Natural killer cell (primary cell): ENCODE measurements around the gene MYOM1. TPM values are rescaled to one million over a fixed set of nuclear protein-coding genes. Genes with fewer than 3 reads are reported as not detected.

Experiments
- ATAC-seq, 3 donors: fragments of 150-1000 bp in 2 of 3; fragments of 200-7000 bp in 1 of 3; cut with Tn5 transposase; 1 replicate in 1 of 3; 2 replicates in 2 of 3; pipeline ENCODE4 v1.10.0; 2021; ENCODE audit warnings: mild to moderate bottlenecking in 2 of 3, moderate library complexity in 2 of 3
- DNase-seq, 2 donors: peaks; one replicate each; pipeline versions ENCODE4 v3.0.0 to v3.0.0-alpha.2; 2013 to 2021; ENCODE audit warnings: mixed read lengths in 1 of 2
- H3K27ac ChIP-seq: one replicate; pipeline ENCODE4 v1.5.1; 2013; ENCODE audit warnings: mild to moderate bottlenecking, low read length
- H3K27me3 ChIP-seq: one replicate; pipeline ENCODE4 v1.6.1; 2013; ENCODE audit warnings: low read length; ENCODE audit not compliant: control insufficient read depth, insufficient read depth
- H3K36me3 ChIP-seq: one replicate; pipeline ENCODE4 v1.6.1; 2013; ENCODE audit warnings: low read length; ENCODE audit not compliant: control insufficient read depth, insufficient read depth
- H3K4me1 ChIP-seq: one replicate; pipeline ENCODE4 v1.6.1; 2013; ENCODE audit warnings: low read length; ENCODE audit not compliant: control insufficient read depth, insufficient read depth
- H3K4me3 ChIP-seq: one replicate; pipeline ENCODE4 v1.5.1; 2013; ENCODE audit warnings: low read length
- H3K9me3 ChIP-seq: one replicate; pipeline ENCODE4 v1.6.1; 2013; ENCODE audit warnings: low read length; ENCODE audit not compliant: control insufficient read depth, insufficient read depth
- H3K27ac Mint-ChIP-seq, 2 donors: one replicate each; pipeline ENCODE4 v1.8.0; 2022; ENCODE audit warnings: mild to moderate bottlenecking in 2 of 2, mixed read lengths in 2 of 2, moderate library complexity in 1 of 2
- H3K27me3 Mint-ChIP-seq, 2 donors: one replicate each; pipeline ENCODE4 v1.8.0; 2022; ENCODE audit warnings: low read depth in 2 of 2, mixed read lengths in 2 of 2
- H3K36me3 Mint-ChIP-seq: one replicate; pipeline ENCODE4 v1.8.0; 2022; ENCODE audit warnings: mixed read lengths
- H3K4me1 Mint-ChIP-seq, 2 donors: one replicate each; pipeline ENCODE4 v1.8.0; 2022; ENCODE audit warnings: mixed read lengths in 2 of 2
- H3K4me3 Mint-ChIP-seq: one replicate; pipeline ENCODE4 v1.8.0; 2022; ENCODE audit warnings: mild to moderate bottlenecking, moderate library complexity, mixed read lengths
- H3K9me3 Mint-ChIP-seq, 2 donors: one replicate each; pipeline ENCODE4 v1.8.0; 2022; ENCODE audit warnings: mixed read lengths in 2 of 2
- WGBS: methylation state at CpG from one replicate; pipeline ENCODE4 v1.1.7; 2013; ENCODE audit warnings: missing lambda C conversion rate; ENCODE audit not compliant: insufficient coverage; 5-methylcytosine and 5-hydroxymethylcytosine counted together
- intact Hi-C: fragments of 100-400 bp; cut with micrococcal nuclease; formaldehyde crosslinking; loops from one replicate; pipeline ENCODE4 v1.14.2; 2022
- total RNA-seq, 4 donors: library from RNA; stranded (reverse); fragments of 120-200 nt in 1 of 4; gene quantifications; one replicate each; pipeline versions ENCODE4 v1.2.3 to v1.2.4, GENCODE V29; 2013 to 2022
- TF ChIP-seq, protein P1 (sequence below): fragments of 200-600 bp; IDR thresholded peaks from one replicate; pipeline ENCODE4 v1.8.0; 2022; ENCODE audit warnings: antibody characterized with exemption

MYOM1 gene
- total RNA-seq, 3 donors from 2014 or later (not counting 1 experiment from before 2014, with no cell fraction given) = 1.7 to 5.8 (median 3.0) TPM

DNA sequence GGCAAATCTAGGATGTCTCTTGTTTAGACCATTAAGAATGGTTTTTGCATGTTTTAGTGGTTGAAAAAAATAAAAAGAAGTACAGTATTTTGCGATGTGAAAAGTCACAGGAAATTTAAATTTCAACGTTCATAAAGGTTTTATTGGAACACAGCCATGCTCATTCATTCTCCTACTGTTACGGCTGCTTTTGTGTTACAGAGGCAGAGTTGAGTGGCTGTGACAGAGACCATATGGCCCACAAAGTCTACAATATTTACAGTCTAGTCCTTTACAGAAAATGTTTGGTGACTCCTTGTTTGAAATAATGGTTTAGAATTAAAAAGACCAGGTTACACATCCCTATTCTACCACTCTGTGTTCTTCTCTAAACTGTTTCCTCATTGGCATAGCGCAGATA, 48.1 kb downstream of the MYOM1 start:
- ATAC-seq = no peak
- H3K27ac ChIP-seq = no peak overlapping the region
- no peaks in the 10 kb centered on the region for H3K9me3 Mint-ChIP-seq
- H3K27ac Mint-ChIP-seq = no peak overlapping the region
- intact Hi-C loops = no loop called here
- H3K9me3 ChIP-seq = no peaks in the 10 kb centered on the region
- no peaks in the 10 kb centered on the region for H3K4me1 ChIP-seq
- no peak overlapping the region for H3K4me3 ChIP-seq
- no peaks in the 10 kb centered on the region for H3K27me3 ChIP-seq
- peaks cover 7% of the 10 kb centered on the region for H3K36me3 Mint-ChIP-seq
- no CpG with 5 or more reads among the region's 4 CpGs for WGBS
- no peaks in the 10 kb centered on the region for H3K27me3 Mint-ChIP-seq
- H3K4me3 Mint-ChIP-seq = no peak overlapping the region
- TF ChIP-seq, protein P1, sequence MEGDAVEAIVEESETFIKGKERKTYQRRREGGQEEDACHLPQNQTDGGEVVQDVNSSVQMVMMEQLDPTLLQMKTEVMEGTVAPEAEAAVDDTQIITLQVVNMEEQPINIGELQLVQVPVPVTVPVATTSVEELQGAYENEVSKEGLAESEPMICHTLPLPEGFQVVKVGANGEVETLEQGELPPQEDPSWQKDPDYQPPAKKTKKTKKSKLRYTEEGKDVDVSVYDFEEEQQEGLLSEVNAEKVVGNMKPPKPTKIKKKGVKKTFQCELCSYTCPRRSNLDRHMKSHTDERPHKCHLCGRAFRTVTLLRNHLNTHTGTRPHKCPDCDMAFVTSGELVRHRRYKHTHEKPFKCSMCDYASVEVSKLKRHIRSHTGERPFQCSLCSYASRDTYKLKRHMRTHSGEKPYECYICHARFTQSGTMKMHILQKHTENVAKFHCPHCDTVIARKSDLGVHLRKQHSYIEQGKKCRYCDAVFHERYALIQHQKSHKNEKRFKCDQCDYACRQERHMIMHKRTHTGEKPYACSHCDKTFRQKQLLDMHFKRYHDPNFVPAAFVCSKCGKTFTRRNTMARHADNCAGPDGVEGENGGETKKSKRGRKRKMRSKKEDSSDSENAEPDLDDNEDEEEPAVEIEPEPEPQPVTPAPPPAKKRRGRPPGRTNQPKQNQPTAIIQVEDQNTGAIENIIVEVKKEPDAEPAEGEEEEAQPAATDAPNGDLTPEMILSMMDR = no peak
- H3K36me3 ChIP-seq = no peaks in the 10 kb centered on the region
- no peak for DNase-seq
- H3K4me1 Mint-ChIP-seq = no peaks in the 10 kb centered on the region

DNA sequence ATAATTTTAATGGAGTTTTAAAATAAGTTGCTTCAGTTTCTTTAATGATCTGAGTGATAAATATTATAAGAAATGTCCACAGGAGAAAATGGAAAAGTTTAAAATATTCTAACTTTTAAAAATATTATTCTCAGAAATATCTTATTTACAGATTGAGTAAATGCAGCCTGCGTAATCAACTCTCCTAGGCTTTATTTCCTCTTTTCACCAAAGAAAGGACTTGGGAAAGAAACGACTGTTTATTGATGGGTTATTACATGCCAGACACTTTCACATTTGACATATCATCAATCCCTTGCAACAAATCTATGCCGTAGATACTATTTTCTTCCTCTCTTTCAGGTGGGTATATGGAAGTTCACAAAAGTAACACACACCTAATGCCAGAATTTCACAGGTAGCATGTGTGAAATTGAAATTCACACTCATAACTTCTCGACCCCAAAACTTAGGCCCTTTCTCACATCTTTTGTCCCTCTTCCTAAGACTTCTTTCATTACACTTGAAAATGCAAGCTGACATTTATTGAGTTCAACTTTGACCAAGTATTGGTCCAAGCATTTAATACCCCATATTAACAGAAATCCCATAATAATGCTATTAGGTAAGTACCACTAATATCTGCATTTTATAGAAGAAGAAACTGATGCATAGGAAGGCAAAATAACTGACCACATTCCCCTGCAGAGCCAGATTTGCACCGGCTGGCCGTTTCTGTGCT, 49.2 kb downstream of the MYOM1 start:
- no peak overlapping the region for H3K4me3 Mint-ChIP-seq
- no peak for ATAC-seq
- intact Hi-C loops = no loop called here

DNA sequence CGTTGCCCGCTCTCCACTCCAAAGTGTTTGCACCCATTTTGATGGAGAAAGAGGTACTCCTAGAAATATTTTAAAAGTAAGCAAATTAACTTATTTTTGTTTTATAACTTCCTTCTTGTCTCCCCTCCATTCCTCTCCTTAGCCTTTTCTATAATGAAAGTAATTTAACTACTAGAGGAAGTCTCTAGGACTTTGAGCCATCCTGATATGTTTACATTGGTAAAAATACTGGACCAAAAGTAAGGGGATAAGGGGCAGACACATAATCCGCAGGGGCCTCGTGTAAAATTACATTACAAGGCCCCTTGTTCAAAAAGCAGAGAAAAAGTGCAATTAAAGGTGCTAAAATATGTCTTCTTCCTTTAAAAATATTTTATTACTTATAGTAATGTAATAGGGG, 55.4 kb downstream of the MYOM1 start:
- Histone ChIP-seq H3K27ac (no peak overlapping the region), H3K27me3 (no peaks in the 10 kb centered on the region), H3K9me3 (no peaks in the 10 kb centered on the region), H3K36me3 (no peaks in the 10 kb centered on the region), H3K4me3 (no peak overlapping the region), H3K4me1 (no peaks in the 10 kb centered on the region)
- no peaks in the 10 kb centered on the region for H3K27me3 Mint-ChIP-seq
- peaks cover 7% of the 10 kb centered on the region for H3K36me3 Mint-ChIP-seq
- intact Hi-C loops = no loop called here
- ATAC-seq = no peak
- no peak overlapping the region for H3K27ac Mint-ChIP-seq
- no peak for DNase-seq
- TF ChIP-seq, protein P1 = no peak
- no peak overlapping the region for H3K4me3 Mint-ChIP-seq
- H3K9me3 Mint-ChIP-seq = no peaks in the 10 kb centered on the region
- 73% methylated on average over 2 of the region's 4 CpGs for WGBS
- no peaks in the 10 kb centered on the region for H3K4me1 Mint-ChIP-seq

More for the DNA sequence above, 49.2 kb downstream of the MYOM1 start:
- H3K4me3 ChIP-seq = no peak overlapping the region
- TF ChIP-seq, protein P1 = no peak
- Mint-ChIP-seq H3K9me3 (no peaks in the 10 kb centered on the region), H3K27ac (no peak overlapping the region), H3K36me3 (peaks cover 7% of the 10 kb centered on the region), H3K4me1 (no peaks in the 10 kb centered on the region), H3K27me3 (no peaks in the 10 kb centered on the region)
- no peaks in the 10 kb centered on the region for H3K4me1 ChIP-seq
- no peaks in the 10 kb centered on the region for H3K9me3 ChIP-seq
- no peak overlapping the region for H3K27ac ChIP-seq
- 77% methylated on average over 4 of the region's 6 CpGs for WGBS
- no peak for DNase-seq
- H3K27me3 ChIP-seq = no peaks in the 10 kb centered on the region
- no peaks in the 10 kb centered on the region for H3K36me3 ChIP-seq

DNA sequence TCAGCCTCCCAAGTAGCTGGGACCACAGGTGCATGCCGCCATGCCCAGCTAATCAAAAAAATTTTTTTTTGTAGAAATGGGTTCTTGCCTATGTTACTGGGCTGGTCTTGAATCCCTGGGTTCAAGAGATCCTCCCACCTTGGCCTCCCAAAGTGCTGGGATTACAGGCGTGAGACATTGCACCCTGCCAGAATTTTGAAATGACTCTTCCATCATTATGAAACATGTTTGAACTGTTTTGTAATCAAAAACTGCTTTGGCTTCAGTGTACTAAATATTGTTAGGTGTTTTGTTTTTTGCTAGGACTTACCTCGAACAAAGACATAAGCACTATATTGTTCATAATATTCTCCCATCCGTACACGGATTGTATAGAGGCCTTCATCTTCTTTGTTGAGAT, 55.8 kb downstream of the MYOM1 start:
- Mint-ChIP-seq H3K4me3 (no peak overlapping the region), H3K9me3 (no peaks in the 10 kb centered on the region), H3K27me3 (no peaks in the 10 kb centered on the region), H3K4me1 (no peaks in the 10 kb centered on the region), H3K27ac (no peak overlapping the region), H3K36me3 (peaks cover 5% of the 10 kb centered on the region)
- no peaks in the 10 kb centered on the region for H3K27me3 ChIP-seq
- H3K27ac ChIP-seq = no peak overlapping the region
- WGBS = 100% methylated on average over 1 of the region's 5 CpGs
- TF ChIP-seq, protein P1 = no peak
- no peaks in the 10 kb centered on the region for H3K36me3 ChIP-seq
- no peak for DNase-seq
- no peaks in the 10 kb centered on the region for H3K9me3 ChIP-seq
- no peak for ATAC-seq
- no peaks in the 10 kb centered on the region for H3K4me1 ChIP-seq
- no peak overlapping the region for H3K4me3 ChIP-seq
- intact Hi-C loops = no loop called here
